CD4-positive, alpha-beta T cell treated with Interleukin-12 subunit alpha and Interleukin-12 subunit beta, for 1 hour (primary cell): ENCODE measurements around the gene SLC5A9.
"Not testable (repeated sequence)": the region's sequence is repeated elsewhere in the genome, so short reads cannot be mapped to it uniquely, and the experiment has no call there.

Source experiments
- DNase-seq: peaks from one replicate; pipeline ENCODE4 v3.0.0-alpha.2; 2020

SLC5A9 gene

DNA sequence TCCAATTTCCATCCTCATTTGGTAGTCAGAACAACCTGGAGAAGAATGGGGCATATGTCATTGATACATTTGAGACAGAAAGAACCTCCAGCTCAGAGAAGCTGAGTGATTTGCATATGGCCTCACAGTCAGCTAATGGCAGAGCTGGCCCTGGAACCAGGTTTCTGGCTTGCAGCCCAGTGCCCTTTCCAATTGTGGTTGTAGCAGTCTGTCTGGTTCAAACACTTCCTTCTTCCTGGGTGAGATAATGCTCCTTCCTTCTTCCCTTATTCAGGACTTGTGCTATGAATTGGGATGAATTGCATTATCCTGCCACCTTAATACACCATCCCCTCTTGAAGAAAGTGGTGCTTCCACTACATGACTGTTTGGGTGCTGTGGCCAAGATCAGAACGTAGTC lies 24.2 kb downstream of the SLC5A9 start:
- DNase-seq: no peak

DNA sequence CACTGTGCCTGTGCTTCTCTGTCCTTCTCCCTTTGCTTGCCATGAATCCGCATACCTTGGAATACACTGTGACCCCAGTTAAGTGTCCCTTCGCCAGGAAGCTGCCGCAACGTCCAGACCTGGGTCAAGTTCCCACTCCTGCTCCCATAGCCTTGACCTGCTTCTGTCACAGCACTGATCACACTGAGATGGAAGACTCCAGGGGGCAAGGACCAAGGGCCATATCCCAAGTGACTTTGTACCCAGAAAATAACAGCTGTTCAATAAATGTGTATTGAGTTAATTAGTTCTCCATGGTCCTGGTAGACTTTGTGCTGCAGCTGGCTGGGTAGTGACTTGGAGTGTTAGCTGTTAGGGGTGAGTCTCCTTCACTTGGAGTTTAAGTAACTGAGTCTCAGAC lies 25.8 kb downstream of the SLC5A9 start:
- no peak for DNase-seq

DNA sequence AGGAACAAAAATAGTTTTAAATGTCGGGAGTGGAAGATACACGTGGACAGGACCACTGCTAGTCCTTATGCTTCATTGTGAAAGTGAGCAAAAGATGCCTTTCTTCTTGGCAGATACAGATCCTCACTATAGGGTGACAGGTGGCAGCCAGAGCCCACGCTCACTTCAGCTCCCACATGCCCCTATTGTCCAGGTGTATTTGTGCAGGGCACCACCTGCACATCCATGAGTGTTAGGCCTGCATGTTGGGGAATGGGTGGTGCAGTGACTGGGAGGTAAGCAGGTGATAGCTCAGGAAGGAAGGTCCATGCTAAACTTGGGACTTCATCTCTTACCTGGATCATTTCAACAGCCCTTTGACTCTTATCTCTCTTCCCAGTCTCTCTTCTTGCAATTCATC lies 27.4 kb downstream of the SLC5A9 start:
- DNase-seq: no peak

DNA sequence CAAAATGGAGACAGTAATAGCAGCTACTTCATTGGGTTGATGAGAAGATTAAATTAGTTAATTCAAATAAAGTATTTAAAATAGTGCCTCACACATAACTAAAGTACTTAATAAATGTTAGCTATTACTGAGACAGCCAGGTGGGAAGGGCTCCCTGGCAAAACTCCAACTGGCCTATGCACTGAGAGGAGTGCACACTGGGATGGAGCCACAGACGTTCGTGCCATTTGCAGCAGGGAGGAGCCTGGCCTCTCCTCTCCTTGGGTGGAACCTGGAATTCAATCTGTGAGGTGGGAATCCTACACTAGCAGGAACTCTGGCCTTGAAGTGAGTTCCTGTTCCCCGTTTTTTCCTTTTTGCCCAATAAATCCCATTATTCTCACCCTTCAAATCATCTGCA lies 28.1 kb downstream of the SLC5A9 start:
- no peak for DNase-seq

DNA sequence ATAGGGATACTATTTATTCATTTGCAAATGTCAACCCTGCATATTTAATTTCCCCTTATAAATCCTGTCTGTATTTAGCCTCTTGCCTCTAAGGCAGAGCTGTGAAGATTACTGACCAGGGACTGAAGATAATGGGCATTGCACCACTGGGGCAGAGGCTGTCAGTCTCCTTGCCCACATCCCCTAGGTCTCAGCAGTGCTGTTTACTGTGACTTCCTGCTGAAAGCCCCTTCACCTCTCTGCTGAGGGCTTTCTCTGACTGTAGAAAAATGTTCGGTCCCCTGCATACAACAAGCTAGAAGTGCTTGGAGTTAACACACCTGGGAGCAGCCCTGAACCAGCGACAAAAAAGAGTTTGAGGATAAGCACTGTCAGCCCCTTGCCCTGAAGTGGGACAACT lies 28.8 kb downstream of the SLC5A9 start:
- DNase-seq: no peak

DNA sequence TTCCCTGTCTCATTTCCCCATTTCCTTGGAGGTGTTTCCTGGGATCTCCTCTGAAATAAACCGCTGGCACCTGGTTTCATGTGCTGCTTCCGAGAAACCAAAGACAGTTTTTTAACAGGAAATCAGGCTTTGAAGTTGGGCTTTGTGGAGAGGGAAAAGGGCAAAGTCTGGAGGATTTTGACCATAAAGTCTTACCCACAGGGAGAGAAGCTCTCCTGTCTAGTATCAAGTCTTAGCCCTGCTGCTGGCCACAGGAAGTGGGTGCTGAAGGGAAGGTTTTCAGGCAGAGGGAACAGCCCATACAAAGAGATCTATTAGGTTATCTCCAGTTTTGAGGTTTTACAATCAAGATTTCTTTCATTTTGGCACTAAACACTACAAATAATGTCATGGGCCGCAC lies 29.3 kb downstream of the SLC5A9 start:
- no peak for DNase-seq

DNA sequence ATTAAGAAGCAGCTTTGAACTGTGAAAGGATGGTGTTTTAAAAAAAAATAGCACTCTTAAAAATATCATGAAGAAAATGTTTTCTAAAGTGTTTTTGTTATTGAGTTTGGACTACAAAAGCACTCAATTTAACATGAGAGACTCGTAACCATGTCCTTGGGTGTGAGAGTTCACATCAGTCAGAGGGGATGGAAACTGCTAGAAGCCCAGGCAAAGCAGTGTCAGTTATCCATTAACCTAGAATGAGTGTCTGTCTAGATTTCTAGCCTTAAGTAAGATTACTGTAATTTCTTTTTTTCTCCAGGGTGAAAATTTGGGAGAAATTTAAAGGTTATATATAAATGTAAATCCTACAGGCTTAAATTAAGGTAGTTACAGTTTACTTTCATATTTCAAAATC lies 31.7 kb downstream of the SLC5A9 start:
- no peak for DNase-seq

DNA sequence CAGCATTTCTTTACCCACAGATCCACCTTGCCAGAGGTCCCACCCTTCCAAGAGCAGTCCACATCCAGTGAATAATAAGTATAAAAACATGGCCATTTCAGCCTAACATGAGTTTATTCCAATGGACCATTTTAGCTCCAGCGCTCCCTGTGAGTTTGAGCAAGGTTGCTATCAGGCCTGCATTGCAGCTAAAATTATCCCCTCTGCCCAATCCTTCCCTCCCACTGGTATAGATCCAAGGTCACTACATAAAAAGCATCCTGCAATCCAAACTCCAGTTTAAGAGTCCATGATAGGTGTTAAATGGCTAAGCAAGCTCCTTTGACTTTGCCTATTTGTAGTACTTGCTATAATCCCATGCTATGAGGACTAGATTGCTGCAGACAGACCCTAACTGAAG lies 35.6 kb downstream of the SLC5A9 start:
- DNase-seq: no peak

DNA sequence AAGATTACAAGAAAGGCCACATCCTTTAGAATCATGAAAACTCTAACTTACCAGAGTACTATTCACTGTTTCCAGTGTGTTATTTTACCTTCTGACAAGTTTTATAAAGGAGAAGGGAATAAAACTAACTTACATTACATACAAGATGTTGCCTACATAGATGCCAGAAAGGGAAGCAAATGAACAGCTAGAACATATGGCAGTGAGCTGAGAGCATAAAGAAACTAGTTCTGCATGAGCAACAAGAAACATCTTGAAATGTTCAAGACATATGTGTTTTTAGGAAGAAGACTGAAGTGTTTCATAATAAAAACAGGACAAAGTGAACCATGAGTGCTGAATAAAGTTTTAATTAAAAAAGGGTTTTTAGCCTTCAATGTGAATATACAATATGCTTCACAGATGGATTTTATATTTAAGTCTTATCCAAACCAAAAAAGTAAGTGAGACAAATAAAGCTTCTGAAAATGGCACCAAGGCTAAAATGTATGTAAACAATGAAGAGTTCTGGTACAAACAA lies 39.4 kb downstream of the SLC5A9 start:
- DNase-seq: no peak

DNA sequence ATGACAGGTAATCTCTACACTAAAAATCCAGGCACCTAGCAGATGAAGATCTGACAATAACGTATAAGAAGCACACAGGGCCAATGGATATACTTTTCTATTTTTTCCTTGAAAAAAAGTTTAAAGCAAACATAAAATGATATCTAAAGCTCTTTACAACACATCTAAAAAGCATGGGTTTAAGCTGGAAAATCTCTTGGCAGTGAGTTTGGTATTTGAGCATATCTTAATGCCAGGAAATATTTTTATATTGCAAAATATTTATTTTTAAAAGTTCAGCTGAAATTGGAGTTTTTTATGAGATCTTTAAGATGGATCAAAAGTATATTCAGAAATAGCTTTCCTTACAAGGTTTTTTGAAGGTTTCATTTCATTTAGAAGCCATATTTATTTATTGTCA lies 40.5 kb downstream of the SLC5A9 start:
- DNase-seq: no peak

DNA sequence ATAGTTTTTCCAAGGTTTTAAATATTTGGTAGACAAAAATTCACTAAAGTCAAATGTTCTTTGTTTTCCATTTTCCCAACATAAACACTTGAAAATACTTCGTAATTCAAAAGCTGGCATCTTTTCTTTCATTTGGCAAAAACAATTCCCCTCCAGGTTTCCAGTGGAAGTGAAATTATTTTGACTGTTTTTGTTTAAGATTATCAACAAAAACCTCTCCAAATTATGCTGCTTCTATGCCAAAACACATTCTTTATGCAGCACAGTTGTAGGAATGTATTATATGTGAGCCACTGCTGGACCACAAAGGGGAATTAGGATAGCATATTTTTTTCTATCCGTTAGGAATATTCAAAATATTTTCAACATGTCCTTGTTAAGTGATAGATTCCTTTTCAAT lies 44.1 kb downstream of the SLC5A9 start:
- DNase-seq: no peak

DNA sequence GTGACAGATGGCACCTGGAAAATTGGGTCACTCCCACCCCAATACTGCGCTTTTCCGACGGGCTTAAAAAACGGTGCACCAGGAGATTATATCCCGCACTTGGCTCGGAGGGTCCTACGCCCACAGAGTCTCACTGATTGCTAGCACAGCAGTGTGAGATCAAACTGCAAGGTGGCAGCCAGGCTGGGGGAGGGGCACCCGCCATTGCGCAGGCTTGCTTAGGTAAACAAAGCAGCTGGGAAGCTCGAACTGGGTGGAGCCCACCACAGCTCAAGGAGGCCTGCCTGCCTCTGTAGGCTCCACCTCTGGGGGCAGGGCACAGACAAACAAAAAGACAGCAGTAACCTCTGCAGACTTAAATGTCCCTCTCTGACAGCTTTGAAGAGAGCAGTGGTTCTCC lies 54.9 kb downstream of the SLC5A9 start:
- not testable (repeated sequence) for DNase-seq

DNA sequence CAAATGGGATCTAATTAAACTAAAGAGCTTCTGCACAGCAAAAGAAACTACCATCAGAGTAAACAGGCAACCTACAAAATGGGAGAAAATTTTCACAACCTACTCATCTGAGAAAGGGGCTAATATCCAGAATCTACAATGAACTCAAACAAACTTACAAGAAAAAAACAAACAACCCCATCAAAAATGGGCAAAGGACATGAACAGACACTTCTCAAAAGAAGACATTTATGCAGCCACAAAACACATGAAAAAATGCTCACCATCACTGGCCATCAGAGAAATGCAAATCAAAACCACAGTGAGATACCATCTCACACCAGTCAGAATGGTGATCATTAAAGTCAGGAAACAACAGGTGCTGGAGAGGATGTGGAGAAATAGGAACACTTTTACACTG lies 59.8 kb downstream of the SLC5A9 start:
- DNase-seq: not testable (repeated sequence)

DNA sequence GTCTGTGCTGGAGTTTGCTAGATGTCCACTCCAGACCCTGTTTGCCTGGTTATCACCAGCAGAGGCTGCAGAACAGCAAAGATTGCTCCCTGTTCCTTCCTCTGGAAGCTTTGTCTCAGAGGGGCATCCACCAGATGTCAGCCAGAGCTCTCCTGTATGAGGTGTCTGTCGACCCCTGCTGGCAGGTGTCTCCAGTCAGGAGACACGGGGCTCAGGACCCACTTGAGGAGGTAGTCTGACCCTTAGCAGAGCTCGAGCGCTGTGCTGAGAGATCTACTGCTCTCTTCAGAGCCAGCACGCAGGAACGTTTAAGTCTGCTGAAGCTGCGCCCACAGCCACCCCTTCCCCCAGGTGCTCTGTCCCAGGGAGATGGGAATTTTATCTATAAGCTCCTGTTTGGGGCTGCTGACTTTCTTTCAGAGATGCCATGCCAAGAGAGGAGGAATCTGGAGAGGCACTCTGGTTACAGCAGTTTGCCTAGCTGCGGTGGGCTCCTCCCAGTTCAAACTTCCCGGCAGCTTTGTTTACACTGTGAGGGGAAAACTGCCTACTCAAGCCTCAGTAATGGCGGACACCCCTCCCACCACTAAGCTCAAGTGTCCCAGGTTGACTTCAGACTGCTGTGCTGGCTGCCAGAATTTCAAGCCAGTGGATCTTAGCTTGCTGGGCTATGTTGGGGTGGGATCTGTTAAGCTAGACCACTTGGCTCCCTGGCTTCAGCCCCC lies 62.3 kb downstream of the SLC5A9 start:
- not testable (repeated sequence) for DNase-seq

DNA sequence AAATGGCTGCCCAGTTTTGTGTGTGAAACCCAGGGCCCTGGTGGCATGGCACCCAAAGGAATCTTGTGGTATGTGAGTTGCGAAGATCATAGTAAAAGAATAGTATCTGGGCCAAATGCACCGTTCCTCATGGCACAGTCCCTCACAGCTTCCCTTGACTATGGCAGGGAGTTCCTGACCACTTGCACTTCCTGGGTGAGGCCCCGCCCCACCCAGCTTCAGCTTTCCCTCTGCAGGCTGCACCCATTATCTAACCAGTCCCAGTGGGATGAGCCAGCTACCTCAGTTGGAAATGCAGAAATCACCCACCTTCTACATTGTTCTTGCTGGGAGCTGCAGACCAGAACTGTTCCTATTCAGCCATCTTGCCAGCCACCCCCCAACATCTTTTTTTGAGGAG lies 63.0 kb downstream of the SLC5A9 start:
- no peak for DNase-seq

DNA sequence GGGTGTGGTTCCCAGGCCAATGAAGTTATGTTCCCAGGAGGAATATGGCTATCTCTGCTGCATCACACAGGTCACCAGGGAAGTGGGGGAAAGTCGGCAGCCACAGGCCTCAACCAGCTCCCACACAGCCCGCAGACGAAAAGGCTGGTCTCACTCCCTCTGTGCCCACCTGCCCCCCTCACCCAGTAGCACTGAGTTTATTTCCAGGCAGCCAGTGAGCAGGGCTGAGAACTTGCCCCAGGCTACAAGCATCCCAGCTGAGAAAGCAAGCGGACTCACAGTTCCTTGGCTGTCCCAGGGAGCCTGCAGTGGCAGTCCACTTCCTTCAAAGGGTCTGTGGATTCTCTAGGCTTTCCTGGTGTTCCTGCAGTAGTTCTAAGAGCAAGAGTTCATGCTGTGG lies 68.9 kb downstream of the SLC5A9 start:
- DNase-seq: no peak

DNA sequence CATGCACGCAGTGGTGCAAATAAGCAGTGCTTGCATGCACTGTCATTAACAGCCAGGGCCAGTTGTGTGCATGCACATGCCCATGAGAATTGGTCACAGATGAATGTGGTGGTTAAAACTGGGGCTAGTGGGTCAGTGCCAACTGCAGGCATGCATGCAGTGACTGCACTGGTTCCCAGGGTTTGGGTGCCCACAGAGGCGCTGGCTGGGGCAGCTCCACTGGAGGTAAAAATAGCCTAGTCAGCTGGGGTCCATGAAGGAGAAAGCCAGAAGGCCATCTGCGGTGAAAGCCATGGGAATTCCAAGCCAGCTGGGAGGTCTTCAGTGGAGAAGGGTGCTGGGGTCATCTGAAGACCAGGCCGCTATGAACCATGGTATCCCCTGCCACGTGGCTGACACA lies 70.2 kb downstream of the SLC5A9 start:
- no peak for DNase-seq

DNA sequence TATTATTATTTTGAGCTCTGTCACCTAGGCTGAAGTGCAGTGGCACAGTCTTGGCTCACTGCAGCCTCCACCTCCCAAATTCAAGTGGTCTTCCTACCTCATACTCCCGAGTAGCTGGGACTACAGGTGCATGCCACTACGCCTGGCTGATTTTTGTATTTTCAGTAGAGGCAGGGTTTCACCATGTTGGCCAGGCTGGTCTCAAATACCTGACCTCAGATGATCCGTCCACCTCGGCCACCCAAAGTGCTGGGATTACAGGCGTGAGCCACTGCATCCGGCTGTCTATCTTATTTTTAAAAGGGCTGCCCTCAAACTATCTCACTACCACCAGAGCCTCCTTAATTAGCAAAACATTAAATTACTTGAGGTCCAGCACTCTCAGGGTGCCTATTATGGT lies 71.6 kb downstream of the SLC5A9 start:
- not testable (repeated sequence) for DNase-seq

DNA sequence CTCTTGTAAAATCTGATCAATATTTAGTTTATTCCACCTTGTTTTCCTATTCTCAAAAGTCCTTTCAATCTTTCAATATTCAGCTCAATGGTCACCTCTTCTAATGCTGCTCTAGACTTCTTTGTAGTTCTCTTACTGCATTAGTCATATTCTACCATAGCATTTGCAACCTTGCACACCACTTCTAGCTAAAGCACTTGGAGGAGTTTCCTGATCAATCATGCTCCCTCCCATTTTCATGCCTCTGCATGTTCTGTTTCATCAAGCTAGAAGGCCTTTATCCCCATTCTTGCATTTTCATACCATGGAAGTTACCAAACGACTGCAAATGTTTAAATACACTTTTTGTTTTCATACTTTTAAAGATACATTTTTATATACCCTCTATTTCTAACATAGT lies 72.1 kb downstream of the SLC5A9 start:
- no peak for DNase-seq
